Measurements from ENCODE around the gene AFAP1. TPM values are rescaled to one million over a fixed set of nuclear protein-coding genes. Genes with fewer than 3 reads are reported as not detected.

The AFAP1 gene
- polyA plus RNA-seq, 3 donors, result 22.6 to 32.7 (median 25.7) TPM

GRCh38 chr4:7880683-7881082 is 59.0 kb downstream of the AFAP1 start:
- DNase-seq (ENCODE audit: extremely low read depth in 1 of 11, low read depth in 9 of 11, low spot score in 4 of 11), result no peak

GRCh38 chr4:7879127-7879526 is 60.5 kb downstream of the AFAP1 start:
- no peak for DNase-seq (ENCODE audit: extremely low read depth in 1 of 11, low read depth in 9 of 11, low spot score in 4 of 11)

- DNase-seq (ENCODE audit: extremely low read depth in 1 of 11, low read depth in 9 of 11, low spot score in 4 of 11), result no peak
These were observed 61.3 kb downstream of the AFAP1 start for GRCh38 chr4:7878323-7878722.

- DNase-seq (ENCODE audit: extremely low read depth in 1 of 11, low read depth in 9 of 11, low spot score in 4 of 11), result no peak
These were observed 62.5 kb downstream of the AFAP1 start for GRCh38 chr4:7877176-7877575.

- no peak for DNase-seq (ENCODE audit: extremely low read depth in 1 of 11, low read depth in 9 of 11, low spot score in 4 of 11)
These were observed 63.3 kb downstream of the AFAP1 start for GRCh38 chr4:7876201-7876875.

GRCh38 chr4:7874838-7875237 is 64.8 kb downstream of the AFAP1 start:
- DNase-seq (ENCODE audit: extremely low read depth in 1 of 11, low read depth in 9 of 11, low spot score in 4 of 11), result no peak

GRCh38 chr4:7873881-7874280 is 65.8 kb downstream of the AFAP1 start:
- DNase-seq (ENCODE audit: extremely low read depth in 1 of 11, low read depth in 9 of 11, low spot score in 4 of 11), result no peak

- DNase-seq (ENCODE audit: extremely low read depth in 1 of 11, low read depth in 9 of 11, low spot score in 4 of 11), result peak in 7 of 11 donors; percentile 36 to 71 (median 49)
These were observed 67.3 kb downstream of the AFAP1 start for GRCh38 chr4:7872264-7872771.

GRCh38 chr4:7871356-7871755 is 68.3 kb downstream of the AFAP1 start:
- no peak for DNase-seq (ENCODE audit: extremely low read depth in 1 of 11, low read depth in 9 of 11, low spot score in 4 of 11)

- DNase-seq (ENCODE audit: extremely low read depth in 1 of 11, low read depth in 9 of 11, low spot score in 4 of 11), result no peak
These were observed 70.7 kb downstream of the AFAP1 start for GRCh38 chr4:7868892-7869471.

GRCh38 chr4:7868436-7868775 is 71.3 kb downstream of the AFAP1 start:
- no peak for DNase-seq (ENCODE audit: extremely low read depth in 1 of 11, low read depth in 9 of 11, low spot score in 4 of 11)

GRCh38 chr4:7867701-7868435 is 71.8 kb downstream of the AFAP1 start:
- DNase-seq (ENCODE audit: extremely low read depth in 1 of 11, low read depth in 9 of 11, low spot score in 4 of 11), result no peak

- DNase-seq (ENCODE audit: extremely low read depth in 1 of 11, low read depth in 9 of 11, low spot score in 4 of 11), result no peak
These were observed 72.5 kb downstream of the AFAP1 start for GRCh38 chr4:7867191-7867590.

GRCh38 chr4:7865533-7865932 is 74.1 kb downstream of the AFAP1 start:
- no peak for DNase-seq (ENCODE audit: extremely low read depth in 1 of 11, low read depth in 9 of 11, low spot score in 4 of 11)

- DNase-seq (ENCODE audit: extremely low read depth in 1 of 11, low read depth in 9 of 11, low spot score in 4 of 11), result no peak
These were observed 75.0 kb downstream of the AFAP1 start for GRCh38 chr4:7864685-7865084.

GRCh38 chr4:7863911-7864681 is 75.6 kb downstream of the AFAP1 start:
- no peak for DNase-seq (ENCODE audit: extremely low read depth in 1 of 11, low read depth in 9 of 11, low spot score in 4 of 11)

- no peak for DNase-seq (ENCODE audit: extremely low read depth in 1 of 11, low read depth in 9 of 11, low spot score in 4 of 11)
These were observed 77.0 kb downstream of the AFAP1 start for GRCh38 chr4:7862561-7863192.

GRCh38 chr4:7861440-7861881 is 78.2 kb downstream of the AFAP1 start:
- DNase-seq (ENCODE audit: extremely low read depth in 1 of 11, low read depth in 9 of 11, low spot score in 4 of 11), result no peak

GRCh38 chr4:7860600-7861163 is 79.0 kb downstream of the AFAP1 start:
- DNase-seq (ENCODE audit: extremely low read depth in 1 of 11, low read depth in 9 of 11, low spot score in 4 of 11), result no peak

All from renal cortex interstitium (tissue), 11 donors.